Esophagus muscularis mucosa (tissue), 4 donors: Measurements from ENCODE around the gene NPAS3. TPM values are rescaled to one million over a fixed set of nuclear protein-coding genes. Genes with fewer than 3 reads are reported as not detected.

ENCODE experiments used
- DNase-seq: peaks from one replicate; pipeline ENCODE4 v3.0.0-alpha.2; 2017; ENCODE audit errors: extremely low spot score
- H3K27ac ChIP-seq, 4 donors: fragments of 200-600 bp; sonication (generic); replicated peaks in 1 of 4; 1 replicate in 3 of 4; 2 replicates in 1 of 4; pipeline ENCODE4 v1.5.1; 2016 to 2019; ENCODE audit warnings: mild to moderate bottlenecking in 1 of 4
- H3K27me3 ChIP-seq, 4 donors: fragments of 200-600 bp; sonication (generic); one replicate each; pipeline versions ENCODE4 v1.5.1 to v1.6.0; 2016 to 2019
- H3K36me3 ChIP-seq, 4 donors: fragments of 200-600 bp; sonication (generic); one replicate each; pipeline ENCODE4 v1.5.1; 2016 to 2019
- H3K4me1 ChIP-seq, 4 donors: fragments of 200-600 bp; sonication (generic); one replicate each; pipeline ENCODE4 v1.5.1; 2016 to 2019
- H3K4me3 ChIP-seq, 4 donors: fragments of 200-600 bp; sonication (generic); 1 replicate in 2 of 4; 2 replicates in 2 of 4; pipeline ENCODE4 v1.5.1; 2016 to 2019; ENCODE audit warnings: mild to moderate bottlenecking in 4 of 4, moderate library complexity in 1 of 4
- H3K9me3 ChIP-seq, 4 donors: fragments of 200-600 bp; sonication (generic); 1 replicate in 3 of 4; 2 replicates in 1 of 4; pipeline ENCODE4 v1.5.1; 2016 to 2019
- EP300 ChIP-seq: sonication (generic); formaldehyde crosslinking; IDR thresholded peaks from one replicate; pipeline ENCODE4 v1.6.1; 2017; ENCODE audit warnings: antibody characterized with exemption
- POLR2A ChIP-seq: fragments of 450-650 bp; IDR thresholded peaks from one replicate; pipeline ENCODE4 v1.6.1; 2017; ENCODE audit warnings: antibody characterized with exemption, moderate library complexity, mild to moderate bottlenecking, low read depth
- POLR2AphosphoS5 ChIP-seq, 2 donors: sonication (generic); formaldehyde crosslinking; IDR thresholded peaks; one replicate each; pipeline ENCODE4 v1.6.1; 2017; ENCODE audit warnings: antibody characterized with exemption in 2 of 2
- WGBS: methylation state at CpG from one replicate; pipeline ENCODE4 v1.1.5; 2018; 5-methylcytosine and 5-hydroxymethylcytosine counted together
- intact Hi-C: fragments of 100-400 bp; cut with DNase I; formaldehyde crosslinking; loops from one replicate; pipeline ENCODE4 v1.15.1; 2023
- total RNA-seq, 4 donors: library from RNA; depleted of rRNA; stranded (reverse); fragments of >200 nt; gene quantifications; one replicate each; pipeline versions ENCODE4 v1.1.0 to v1.2.1, GENCODE V29; 2016
- TF ChIP-seq, protein P1 (sequence below), 3 experiments: fragments of 200-600 bp in 2 of 3; fragments of 450-650 bp in 1 of 3; sonication (generic) in 2 of 3; IDR thresholded peaks; one replicate each; pipeline ENCODE4 v1.5.1; 2017 to 2019; ENCODE audit warnings: antibody characterized with exemption in 3 of 3, mild to moderate bottlenecking in 2 of 3, moderate library complexity in 1 of 3

Gene NPAS3
- total RNA-seq, 4 donors from 2014 or later, result 3.3 to 7.3 (median 5.8) TPM

DNA sequence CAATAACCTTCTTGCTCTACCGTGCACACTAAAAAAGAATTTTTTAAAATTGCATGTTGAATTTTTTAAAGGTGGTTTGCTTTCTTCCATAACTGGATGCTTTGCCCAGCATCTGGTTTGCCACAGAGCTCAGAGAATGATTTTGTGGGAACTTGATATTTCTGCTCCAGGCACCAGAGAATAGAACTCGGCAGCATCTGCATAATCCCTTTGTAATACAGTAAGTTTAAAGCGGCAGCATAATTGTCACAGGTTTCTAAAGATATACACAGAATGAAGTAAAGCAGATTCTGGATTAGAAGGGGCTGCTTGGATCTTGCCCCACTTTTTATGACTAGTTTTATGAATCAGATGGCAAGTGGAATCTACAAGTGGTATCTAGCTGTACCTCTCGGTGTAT is 352.0 kb downstream of the NPAS3 start:
- DNase-seq, result no peak
- Histone ChIP-seq H3K9me3 (no peaks in the 10 kb centered on the region), H3K4me1 (no peaks in the 10 kb centered on the region), H3K27me3 (no peaks in the 10 kb centered on the region), H3K27ac (no peak overlapping the region), H3K4me3 (no peak overlapping the region), H3K36me3 (no peaks in the 10 kb centered on the region)
- 64% methylated on average over 4 of the region's 4 CpGs for WGBS
- intact Hi-C loops, result no loop called here
- no peak for TF ChIP-seq POLR2A
- TF ChIP-seq, protein P1, sequence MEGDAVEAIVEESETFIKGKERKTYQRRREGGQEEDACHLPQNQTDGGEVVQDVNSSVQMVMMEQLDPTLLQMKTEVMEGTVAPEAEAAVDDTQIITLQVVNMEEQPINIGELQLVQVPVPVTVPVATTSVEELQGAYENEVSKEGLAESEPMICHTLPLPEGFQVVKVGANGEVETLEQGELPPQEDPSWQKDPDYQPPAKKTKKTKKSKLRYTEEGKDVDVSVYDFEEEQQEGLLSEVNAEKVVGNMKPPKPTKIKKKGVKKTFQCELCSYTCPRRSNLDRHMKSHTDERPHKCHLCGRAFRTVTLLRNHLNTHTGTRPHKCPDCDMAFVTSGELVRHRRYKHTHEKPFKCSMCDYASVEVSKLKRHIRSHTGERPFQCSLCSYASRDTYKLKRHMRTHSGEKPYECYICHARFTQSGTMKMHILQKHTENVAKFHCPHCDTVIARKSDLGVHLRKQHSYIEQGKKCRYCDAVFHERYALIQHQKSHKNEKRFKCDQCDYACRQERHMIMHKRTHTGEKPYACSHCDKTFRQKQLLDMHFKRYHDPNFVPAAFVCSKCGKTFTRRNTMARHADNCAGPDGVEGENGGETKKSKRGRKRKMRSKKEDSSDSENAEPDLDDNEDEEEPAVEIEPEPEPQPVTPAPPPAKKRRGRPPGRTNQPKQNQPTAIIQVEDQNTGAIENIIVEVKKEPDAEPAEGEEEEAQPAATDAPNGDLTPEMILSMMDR (IDR thresholded peaks at IDR 0.05), result no peak

DNA sequence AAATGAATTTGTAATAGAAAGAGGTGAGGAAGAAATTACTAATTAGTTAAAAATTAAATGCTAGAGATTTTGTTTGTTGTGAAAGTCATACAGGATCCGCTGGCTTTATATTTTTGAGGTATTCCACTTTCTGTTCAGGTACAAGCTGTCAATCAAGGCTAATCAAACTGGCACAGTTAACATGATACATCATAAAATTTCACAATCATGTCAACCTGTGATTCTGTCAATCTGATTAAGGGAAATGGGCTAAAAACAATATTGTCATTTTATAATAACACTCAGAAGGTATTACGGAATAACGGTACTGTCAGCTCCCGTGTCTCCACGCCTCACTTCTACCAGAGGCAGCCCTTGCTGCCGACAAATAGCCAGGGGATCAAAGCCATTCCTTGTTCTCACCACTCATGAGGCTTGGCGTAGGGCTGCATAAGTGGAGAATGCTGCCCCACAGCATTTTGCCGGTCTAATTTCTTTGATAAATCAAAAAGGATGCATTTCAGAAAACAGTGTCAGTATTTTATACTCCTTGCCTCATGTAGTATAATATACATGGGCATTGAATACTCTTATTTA is 352.9 kb downstream of the NPAS3 start:
- TF ChIP-seq EP300 (no peak), POLR2AphosphoS5 (IDR thresholded peaks at IDR 0.05) (no peak), POLR2A (no peak)
- TF ChIP-seq, protein P1 (IDR thresholded peaks at IDR 0.05), result no peak
- 91% methylated on average over 8 of the region's 8 CpGs for WGBS
- Histone ChIP-seq H3K4me3 (no peak overlapping the region), H3K27me3 (no peaks in the 10 kb centered on the region), H3K4me1 (no peaks in the 10 kb centered on the region), H3K9me3 (no peaks in the 10 kb centered on the region), H3K27ac (no peak overlapping the region), H3K36me3 (no peaks in the 10 kb centered on the region)
- intact Hi-C loops, result no loop called here
- DNase-seq, result no peak

DNA sequence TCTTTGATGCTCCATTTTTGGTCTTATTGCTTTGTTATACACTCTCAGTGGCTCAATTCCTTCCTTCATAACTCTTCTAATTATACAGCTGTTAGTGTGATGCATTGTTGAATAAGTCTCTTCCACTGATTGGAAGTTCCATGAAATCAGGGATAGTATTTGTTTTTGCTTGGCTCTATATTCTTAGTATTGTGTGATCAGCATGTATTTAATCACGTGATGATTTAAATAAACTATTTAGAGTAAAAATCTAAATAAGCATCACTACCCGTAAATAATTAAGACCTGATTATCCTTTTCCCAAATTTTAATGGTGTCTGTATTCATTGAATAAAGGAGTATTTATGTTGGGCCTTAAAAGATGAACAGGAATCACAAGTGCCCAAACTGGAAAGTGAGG is 355.7 kb downstream of the NPAS3 start:
- WGBS, result 99% methylated on average over 2 of the region's 2 CpGs
- H3K36me3 ChIP-seq, result no peaks in the 10 kb centered on the region
- H3K27me3 ChIP-seq, result no peaks in the 10 kb centered on the region
- H3K27ac ChIP-seq, result no peak overlapping the region
- TF ChIP-seq, protein P1 (IDR thresholded peaks at IDR 0.05), result no peak
- TF ChIP-seq EP300 (no peak), POLR2A (no peak), POLR2AphosphoS5 (IDR thresholded peaks at IDR 0.05) (no peak)
- no peak overlapping the region for H3K4me3 ChIP-seq
- intact Hi-C loops, result no loop called here
- H3K9me3 ChIP-seq, result no peaks in the 10 kb centered on the region
- H3K4me1 ChIP-seq, result no peaks in the 10 kb centered on the region
- no peak for DNase-seq

DNA sequence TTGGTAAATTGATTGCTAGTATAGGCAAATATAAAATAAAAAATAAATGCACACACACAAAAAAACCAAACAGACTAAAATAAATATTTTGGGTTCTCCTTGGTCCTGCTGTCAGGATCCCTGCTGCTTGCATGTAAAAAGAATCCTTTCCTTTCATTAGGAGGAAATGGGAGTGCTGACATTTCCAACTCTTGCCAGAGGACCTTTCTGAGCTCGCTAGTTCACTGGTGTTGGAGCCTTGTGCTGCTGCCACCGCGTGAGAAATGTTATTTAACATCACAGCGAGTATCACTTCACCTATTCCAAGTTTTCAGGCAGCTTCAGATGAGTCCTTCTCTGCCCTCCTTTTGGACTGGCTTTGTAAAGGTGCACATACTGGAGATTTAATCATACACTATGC is 358.9 kb downstream of the NPAS3 start:
- TF ChIP-seq, protein P1 (IDR thresholded peaks at IDR 0.05), result no peak
- TF ChIP-seq POLR2AphosphoS5 (IDR thresholded peaks at IDR 0.05) (no peak), EP300 (no peak), POLR2A (no peak)
- Histone ChIP-seq H3K27me3 (no peaks in the 10 kb centered on the region), H3K4me3 (no peak overlapping the region), H3K27ac (no peak overlapping the region), H3K36me3 (no peaks in the 10 kb centered on the region), H3K9me3 (no peaks in the 10 kb centered on the region), H3K4me1 (no peaks in the 10 kb centered on the region)
- DNase-seq, result peak; percentile 53
- WGBS, result 60% methylated on average over 4 of the region's 4 CpGs
- intact Hi-C loops, result no loop called here

DNA sequence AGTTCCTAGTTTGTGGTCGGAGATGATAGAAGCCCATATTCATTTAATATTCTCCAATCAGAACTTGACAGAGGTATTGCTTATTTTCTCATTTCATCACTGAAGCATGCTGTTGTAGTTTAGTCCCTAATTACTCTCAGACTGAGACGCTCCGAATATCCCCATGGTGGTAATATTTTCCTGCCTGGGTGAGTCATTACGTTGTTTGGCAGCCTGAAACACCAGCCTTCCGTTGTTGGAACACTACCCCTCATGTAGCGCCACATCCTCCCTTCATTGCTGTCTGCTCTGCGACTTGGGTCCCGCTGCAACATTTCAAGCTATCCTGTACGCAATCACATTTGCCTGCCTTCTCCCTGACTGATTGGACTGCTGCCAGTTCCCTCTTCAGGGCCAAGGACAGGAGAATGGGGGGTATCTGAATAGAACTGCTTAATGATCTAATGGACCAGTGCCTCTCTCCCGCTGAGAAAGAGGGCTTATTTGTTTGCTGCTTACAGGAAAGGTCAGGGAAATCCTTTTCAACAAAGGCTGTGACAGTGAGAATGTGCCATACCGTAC is 369.1 kb downstream of the NPAS3 start:
- intact Hi-C loops, result no loop called here
- Histone ChIP-seq H3K27ac (no peak overlapping the region), H3K4me1 (no peaks in the 10 kb centered on the region), H3K36me3 (no peaks in the 10 kb centered on the region), H3K4me3 (no peak overlapping the region), H3K9me3 (no peaks in the 10 kb centered on the region), H3K27me3 (no peaks in the 10 kb centered on the region)
- 70% methylated on average over 11 of the region's 11 CpGs for WGBS
- no peak for TF ChIP-seq POLR2A
- TF ChIP-seq, protein P1 (IDR thresholded peaks at IDR 0.05), result no peak
- TF ChIP-seq POLR2AphosphoS5 (IDR thresholded peaks at IDR 0.05), result no peak
- TF ChIP-seq EP300, result no peak
- DNase-seq, result no peak
